ENCODE measurements around the gene KCP. TPM values are rescaled to one million over a fixed set of nuclear protein-coding genes. Genes with fewer than 3 reads are reported as not detected.

The KCP gene
- total RNA-seq, 2 experiments from 2014 or later: 0.11 TPM; not detected in 1

DNA sequence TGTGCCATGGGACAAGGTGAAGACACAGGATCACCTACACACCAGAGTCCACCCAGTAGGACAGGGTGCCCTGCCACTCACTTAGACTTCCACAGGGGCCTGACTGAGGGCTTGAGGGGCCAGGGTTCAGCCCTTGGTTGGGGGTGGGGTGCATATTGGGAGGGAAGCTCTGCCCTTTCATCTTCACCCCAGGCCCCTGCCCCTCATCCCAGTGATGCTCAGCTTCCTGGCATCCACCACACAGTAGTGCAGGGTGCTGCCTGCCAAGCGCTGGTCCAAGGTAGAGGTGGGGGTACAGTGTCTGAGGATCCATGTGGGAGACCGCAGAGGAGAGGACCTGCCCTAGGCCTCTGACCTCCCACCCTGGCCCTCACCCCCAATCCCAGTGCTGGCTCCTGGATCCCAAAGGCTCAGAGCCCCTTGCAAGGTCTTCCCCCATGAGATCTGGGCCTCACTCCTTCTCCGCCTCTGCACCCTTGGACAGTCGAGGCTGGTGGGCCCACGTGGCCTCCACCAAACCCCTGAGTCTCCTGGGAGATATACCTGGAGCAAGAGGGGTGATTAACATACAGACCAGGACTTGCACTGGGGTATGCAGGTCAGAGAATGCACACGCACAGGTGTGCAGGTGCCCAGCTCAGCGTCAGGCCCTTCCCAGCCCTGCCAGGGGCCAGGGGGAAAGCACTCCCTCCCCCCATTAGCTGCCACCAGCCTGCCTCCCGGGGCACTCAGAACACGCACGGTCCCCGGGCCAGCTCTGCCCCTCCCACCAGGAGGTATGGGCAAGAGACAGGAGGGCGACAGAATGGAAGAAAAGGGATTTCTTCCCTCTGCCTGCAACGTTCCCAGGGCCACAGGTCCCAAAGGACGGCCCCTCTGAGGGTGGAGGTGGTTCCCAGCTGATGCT is 18.6 kb upstream of the KCP start:
- POLR2A ChIA-PET: no interaction called here
- no peak overlapping the region for H3K27ac Mint-ChIP-seq
- H3K27me3 Mint-ChIP-seq: peaks cover 3% of the 10 kb centered on the region
- peaks cover 0 to 3% of the 10 kb centered on the region in 2 experiments for H3K27me3 ChIP-seq (ENCODE audit: control insufficient read depth in 1 of 2, insufficient read depth in 2 of 2, low read length in 2 of 2)
- no peak overlapping the region for H3K27ac ChIP-seq (ENCODE audit: low read depth in 1 of 2, low read length in 2 of 2)
- H3K4me3 Mint-ChIP-seq: no peak overlapping the region
- DNase-seq (no peak), ATAC-seq (ENCODE audit: poor library complexity) (no peak)
- CTCF ChIA-PET: no interaction called here
- peaks cover 10% of the 10 kb centered on the region for H3K4me1 Mint-ChIP-seq (ENCODE audit: low read depth)
- no peaks in the 10 kb centered on the region for H3K36me3 Mint-ChIP-seq (ENCODE audit: low read depth)
- no peaks in the 10 kb centered on the region for H3K36me3 ChIP-seq (ENCODE audit: insufficient read depth, low read length)
- peaks cover 0 to 4% of the 10 kb centered on the region in 2 experiments for H3K9me3 ChIP-seq (ENCODE audit: control insufficient read depth in 1 of 2, insufficient read depth in 1 of 2, low read length in 2 of 2)
- H3K4me1 ChIP-seq (ENCODE audit: insufficient read depth, low read length): peaks cover 22% of the 10 kb centered on the region
- H3K4me3 ChIP-seq (ENCODE audit: low read length): no peak overlapping the region
- no peaks in the 10 kb centered on the region for H3K9me3 Mint-ChIP-seq
- TF ChIP-seq, protein P1, sequence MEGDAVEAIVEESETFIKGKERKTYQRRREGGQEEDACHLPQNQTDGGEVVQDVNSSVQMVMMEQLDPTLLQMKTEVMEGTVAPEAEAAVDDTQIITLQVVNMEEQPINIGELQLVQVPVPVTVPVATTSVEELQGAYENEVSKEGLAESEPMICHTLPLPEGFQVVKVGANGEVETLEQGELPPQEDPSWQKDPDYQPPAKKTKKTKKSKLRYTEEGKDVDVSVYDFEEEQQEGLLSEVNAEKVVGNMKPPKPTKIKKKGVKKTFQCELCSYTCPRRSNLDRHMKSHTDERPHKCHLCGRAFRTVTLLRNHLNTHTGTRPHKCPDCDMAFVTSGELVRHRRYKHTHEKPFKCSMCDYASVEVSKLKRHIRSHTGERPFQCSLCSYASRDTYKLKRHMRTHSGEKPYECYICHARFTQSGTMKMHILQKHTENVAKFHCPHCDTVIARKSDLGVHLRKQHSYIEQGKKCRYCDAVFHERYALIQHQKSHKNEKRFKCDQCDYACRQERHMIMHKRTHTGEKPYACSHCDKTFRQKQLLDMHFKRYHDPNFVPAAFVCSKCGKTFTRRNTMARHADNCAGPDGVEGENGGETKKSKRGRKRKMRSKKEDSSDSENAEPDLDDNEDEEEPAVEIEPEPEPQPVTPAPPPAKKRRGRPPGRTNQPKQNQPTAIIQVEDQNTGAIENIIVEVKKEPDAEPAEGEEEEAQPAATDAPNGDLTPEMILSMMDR (IDR thresholded peaks at IDR 0.05): no peak
- intact Hi-C loops (cut with DNase I, micrococcal nuclease): no loop called here

GRCh38 chr7:128928159-128928813 is 17.8 kb upstream of the KCP start:
- H3K27ac Mint-ChIP-seq: no peak overlapping the region
- H3K4me3 Mint-ChIP-seq: no peak overlapping the region
- Histone ChIP-seq H3K9me3 (ENCODE audit: control insufficient read depth in 1 of 2, insufficient read depth in 1 of 2, low read length in 2 of 2) (peaks cover 0 to 4% of the 10 kb centered on the region in 2 experiments), H3K4me1 (ENCODE audit: insufficient read depth, low read length) (peaks cover 14% of the 10 kb centered on the region), H3K27ac (ENCODE audit: low read depth in 1 of 2, low read length in 2 of 2) (no peak overlapping the region), H3K27me3 (ENCODE audit: control insufficient read depth in 1 of 2, insufficient read depth in 2 of 2, low read length in 2 of 2) (peaks cover 0 to 3% of the 10 kb centered on the region in 2 experiments), H3K4me3 (ENCODE audit: low read length) (no peak overlapping the region), H3K36me3 (ENCODE audit: insufficient read depth, low read length) (no peaks in the 10 kb centered on the region)
- TF ChIP-seq, protein P1 (IDR thresholded peaks at IDR 0.05): no peak
- POLR2A ChIA-PET: no interaction called here
- intact Hi-C loops (cut with DNase I, micrococcal nuclease): no loop called here
- no peaks in the 10 kb centered on the region for H3K36me3 Mint-ChIP-seq (ENCODE audit: low read depth)
- DNase-seq (no peak), ATAC-seq (ENCODE audit: poor library complexity) (no peak)
- H3K27me3 Mint-ChIP-seq: peaks cover 4% of the 10 kb centered on the region
- CTCF ChIA-PET: no interaction called here
- peaks cover 6% of the 10 kb centered on the region for H3K4me1 Mint-ChIP-seq (ENCODE audit: low read depth)
- H3K9me3 Mint-ChIP-seq: no peaks in the 10 kb centered on the region

- TF ChIP-seq, protein P1 (IDR thresholded peaks at IDR 0.05): no peak
- H3K9me3 ChIP-seq (ENCODE audit: control insufficient read depth in 1 of 2, insufficient read depth in 1 of 2, low read length in 2 of 2): peaks cover 0 to 4% of the 10 kb centered on the region in 2 experiments
- H3K27ac ChIP-seq (ENCODE audit: low read depth in 1 of 2, low read length in 2 of 2): no peak overlapping the region
- ChIA-PET CTCF (no interaction called here), POLR2A (no interaction called here)
- no peaks in the 10 kb centered on the region for H3K4me1 ChIP-seq (ENCODE audit: insufficient read depth, low read length)
- H3K36me3 Mint-ChIP-seq (ENCODE audit: low read depth): no peaks in the 10 kb centered on the region
- H3K9me3 Mint-ChIP-seq: no peaks in the 10 kb centered on the region
- peaks cover 0 to 6% of the 10 kb centered on the region in 2 experiments for H3K27me3 ChIP-seq (ENCODE audit: control insufficient read depth in 1 of 2, insufficient read depth in 2 of 2, low read length in 2 of 2)
- H3K27me3 Mint-ChIP-seq: peaks cover 8% of the 10 kb centered on the region
- DNase-seq (no peak), ATAC-seq (ENCODE audit: poor library complexity) (no peak)
- intact Hi-C loops (cut with DNase I, micrococcal nuclease): no loop called here
- H3K4me1 Mint-ChIP-seq (ENCODE audit: low read depth): no peaks in the 10 kb centered on the region
- H3K36me3 ChIP-seq (ENCODE audit: insufficient read depth, low read length): no peaks in the 10 kb centered on the region
- no peak overlapping the region for H3K4me3 Mint-ChIP-seq
- no peak overlapping the region for H3K27ac Mint-ChIP-seq
- H3K4me3 ChIP-seq (ENCODE audit: low read length): no peak overlapping the region
Observed at GRCh38 chr7:128924707-128925588, 14.4 kb upstream of the KCP start.

Data from CD4-positive, alpha-beta T cell (primary cell).